Chondrocyte (in vitro differentiated cells): ENCODE data around the gene BAIAP2L1. TPM values are rescaled to one million over a fixed set of nuclear protein-coding genes. Genes with fewer than 3 reads are reported as not detected.

Experiments used
- DNase-seq: peaks from one replicate; pipeline ENCODE4 v3.0.0; 2021; ENCODE audit warnings: mixed read lengths, low spot score
- H3K27ac Mint-ChIP-seq: one replicate; pipeline ENCODE4 v1.8.0; 2021; ENCODE audit warnings: mild to moderate bottlenecking, moderate library complexity, mixed read lengths; ENCODE audit not compliant: unreplicated experiment
- H3K27me3 Mint-ChIP-seq: 2 replicates; pipeline ENCODE4 v1.8.0; 2021; ENCODE audit warnings: low read depth, mixed read lengths
- H3K36me3 Mint-ChIP-seq: 2 replicates; pipeline ENCODE4 v1.8.0; 2021; ENCODE audit warnings: low read depth, mixed read lengths
- H3K4me1 Mint-ChIP-seq: 2 replicates; pipeline ENCODE4 v1.8.0; 2021; ENCODE audit warnings: low read depth, mild to moderate bottlenecking, mixed read lengths
- H3K4me3 Mint-ChIP-seq: one replicate; pipeline ENCODE4 v1.8.0; 2021; ENCODE audit warnings: mild to moderate bottlenecking, moderate library complexity, mixed read lengths; ENCODE audit not compliant: unreplicated experiment
- H3K9me3 Mint-ChIP-seq: 2 replicates; pipeline ENCODE4 v1.8.0; 2021; ENCODE audit warnings: low read depth, mixed read lengths
- total RNA-seq: library from RNA; stranded (reverse); gene quantifications from 3 replicates; pipeline ENCODE4 v1.2.1, GENCODE V29; 2021
- TF ChIP-seq, protein P1 (sequence below): fragments of 200-600 bp; sonication (generic); IDR thresholded peaks from 2 replicates; pipeline ENCODE4 v1.5.0; 2021; ENCODE audit warnings: antibody characterized with exemption, mild to moderate bottlenecking, moderate library complexity

The BAIAP2L1 gene
- total RNA-seq, 1 donor from 2014 or later: 12.4 TPM

DNA sequence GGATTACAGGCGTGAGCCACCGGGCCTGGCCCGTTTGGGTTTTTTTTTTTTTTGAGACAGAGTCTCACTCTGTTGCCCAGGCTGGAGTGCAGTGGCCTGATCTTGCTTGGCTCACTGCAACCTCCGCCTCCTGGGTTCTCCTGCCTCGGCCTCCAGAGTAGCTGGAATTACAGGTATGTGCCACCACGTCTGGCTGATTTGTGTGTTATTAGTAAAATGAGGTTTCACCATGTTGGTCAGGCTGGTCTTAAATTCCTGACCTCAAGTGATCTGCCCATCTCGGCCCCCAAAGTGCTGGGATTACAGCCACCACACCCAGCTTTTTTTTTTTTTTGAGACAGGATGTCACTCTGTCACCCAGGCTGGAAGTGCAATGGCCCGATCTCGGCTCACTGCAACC, 5.9 kb upstream of the BAIAP2L1 start:
- Mint-ChIP-seq H3K27ac (no peak overlapping the region), H3K27me3 (no peaks in the 10 kb centered on the region), H3K9me3 (no peaks in the 10 kb centered on the region)

DNA sequence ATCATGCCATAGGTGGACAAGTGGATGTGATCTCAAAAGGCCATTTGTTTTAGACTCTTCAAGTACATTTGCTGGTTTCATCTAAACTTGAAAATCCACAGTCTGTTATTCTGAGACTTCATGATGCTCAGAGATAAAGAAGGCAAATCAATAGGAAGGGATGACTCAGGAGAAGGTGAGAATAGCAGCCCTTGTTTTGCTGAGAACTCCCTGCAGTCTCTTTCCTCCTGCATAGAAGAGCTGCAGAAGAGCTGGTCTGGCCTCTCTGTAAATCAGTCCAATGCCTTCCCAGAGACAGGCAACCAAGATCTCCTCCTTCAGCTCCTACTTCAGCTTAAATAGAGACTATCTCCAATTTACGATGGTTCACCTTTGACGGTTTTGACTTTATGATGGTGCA, 4.0 kb upstream of the BAIAP2L1 start:
- Mint-ChIP-seq H3K27me3 (no peaks in the 10 kb centered on the region), H3K36me3 (no peaks in the 10 kb centered on the region)
- DNase-seq: no peak

More for the DNA sequence above, 5.9 kb upstream of the BAIAP2L1 start:
- H3K36me3 Mint-ChIP-seq: no peaks in the 10 kb centered on the region
- no peak for DNase-seq
- TF ChIP-seq, protein P1, sequence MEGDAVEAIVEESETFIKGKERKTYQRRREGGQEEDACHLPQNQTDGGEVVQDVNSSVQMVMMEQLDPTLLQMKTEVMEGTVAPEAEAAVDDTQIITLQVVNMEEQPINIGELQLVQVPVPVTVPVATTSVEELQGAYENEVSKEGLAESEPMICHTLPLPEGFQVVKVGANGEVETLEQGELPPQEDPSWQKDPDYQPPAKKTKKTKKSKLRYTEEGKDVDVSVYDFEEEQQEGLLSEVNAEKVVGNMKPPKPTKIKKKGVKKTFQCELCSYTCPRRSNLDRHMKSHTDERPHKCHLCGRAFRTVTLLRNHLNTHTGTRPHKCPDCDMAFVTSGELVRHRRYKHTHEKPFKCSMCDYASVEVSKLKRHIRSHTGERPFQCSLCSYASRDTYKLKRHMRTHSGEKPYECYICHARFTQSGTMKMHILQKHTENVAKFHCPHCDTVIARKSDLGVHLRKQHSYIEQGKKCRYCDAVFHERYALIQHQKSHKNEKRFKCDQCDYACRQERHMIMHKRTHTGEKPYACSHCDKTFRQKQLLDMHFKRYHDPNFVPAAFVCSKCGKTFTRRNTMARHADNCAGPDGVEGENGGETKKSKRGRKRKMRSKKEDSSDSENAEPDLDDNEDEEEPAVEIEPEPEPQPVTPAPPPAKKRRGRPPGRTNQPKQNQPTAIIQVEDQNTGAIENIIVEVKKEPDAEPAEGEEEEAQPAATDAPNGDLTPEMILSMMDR: no peak
- H3K4me3 Mint-ChIP-seq: no peak overlapping the region
- no peaks in the 10 kb centered on the region for H3K4me1 Mint-ChIP-seq

DNA sequence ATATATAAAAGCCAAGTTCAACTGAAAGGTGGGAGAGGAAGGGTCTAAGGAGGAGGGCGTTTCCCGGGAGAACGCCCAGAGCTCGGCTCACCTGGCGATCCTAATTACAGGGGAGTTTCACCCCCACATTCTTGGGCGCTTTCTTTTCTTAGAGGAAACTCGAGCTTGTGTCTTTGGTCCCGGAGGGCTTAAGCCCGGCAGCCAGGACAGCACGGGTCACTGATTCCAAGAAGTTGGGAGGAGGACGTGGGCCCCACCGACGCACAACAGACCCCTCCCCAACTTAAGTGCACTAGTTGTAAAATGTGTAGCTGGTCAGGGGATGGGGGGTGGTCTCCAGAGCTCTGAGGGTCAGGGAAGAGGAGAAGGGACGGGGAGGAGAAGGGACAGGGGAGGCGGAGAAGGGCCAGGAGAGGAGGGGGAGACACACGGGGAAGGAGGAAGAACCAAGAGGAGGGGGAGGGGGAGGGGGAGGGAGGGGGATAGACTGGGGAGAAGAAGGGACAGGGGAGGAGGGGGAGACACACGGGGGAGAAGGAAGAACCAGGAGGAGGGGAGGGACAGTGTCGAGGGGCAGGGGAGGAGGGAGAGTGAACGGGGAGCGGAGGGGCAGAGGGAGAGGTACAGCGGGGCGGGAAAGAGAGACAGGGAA, 874 bp downstream of the BAIAP2L1 start:
- H3K4me1 Mint-ChIP-seq: peaks cover 17% of the 10 kb centered on the region
- H3K9me3 Mint-ChIP-seq: no peaks in the 10 kb centered on the region
- TF ChIP-seq, protein P1: no peak
- no peaks in the 10 kb centered on the region for H3K27me3 Mint-ChIP-seq
- no peaks in the 10 kb centered on the region for H3K36me3 Mint-ChIP-seq
- no peak for DNase-seq
- peak overlapping the region; percentile 65 for H3K4me3 Mint-ChIP-seq
- peak overlapping the region; percentile 78 for H3K27ac Mint-ChIP-seq

More for the DNA sequence above, 4.0 kb upstream of the BAIAP2L1 start:
- TF ChIP-seq, protein P1: no peak
- H3K9me3 Mint-ChIP-seq: no peaks in the 10 kb centered on the region
- no peak overlapping the region for H3K4me3 Mint-ChIP-seq
- H3K4me1 Mint-ChIP-seq: peaks cover 2% of the 10 kb centered on the region
- H3K27ac Mint-ChIP-seq: no peak overlapping the region

DNA sequence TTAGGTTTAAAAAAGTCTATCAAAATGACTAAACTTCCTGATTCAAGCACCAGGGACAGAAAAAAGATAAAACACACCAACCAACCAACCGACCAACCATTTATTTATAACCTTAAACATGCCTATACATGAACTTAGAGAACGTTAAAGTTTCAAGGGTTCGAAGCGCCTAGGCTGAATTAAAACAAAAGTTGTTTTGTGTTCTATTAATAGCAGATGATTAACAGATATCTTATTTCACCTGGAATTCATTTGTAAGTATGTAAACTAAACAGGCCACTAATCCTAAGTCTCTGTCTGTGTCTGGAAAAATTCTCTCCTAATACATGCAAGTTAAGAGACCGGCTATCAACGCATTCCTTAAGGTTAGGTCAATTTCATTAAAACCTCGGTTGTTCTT, 1.4 kb downstream of the BAIAP2L1 start:
- H3K4me1 Mint-ChIP-seq: peaks cover 21% of the 10 kb centered on the region
- H3K4me3 Mint-ChIP-seq: peak overlapping the region; percentile 65
- no peak for DNase-seq
- peaks cover 1% of the 10 kb centered on the region for H3K9me3 Mint-ChIP-seq
- no peaks in the 10 kb centered on the region for H3K36me3 Mint-ChIP-seq
- peak overlapping the region; percentile 78 for H3K27ac Mint-ChIP-seq
- TF ChIP-seq, protein P1: no peak
- no peaks in the 10 kb centered on the region for H3K27me3 Mint-ChIP-seq

DNA sequence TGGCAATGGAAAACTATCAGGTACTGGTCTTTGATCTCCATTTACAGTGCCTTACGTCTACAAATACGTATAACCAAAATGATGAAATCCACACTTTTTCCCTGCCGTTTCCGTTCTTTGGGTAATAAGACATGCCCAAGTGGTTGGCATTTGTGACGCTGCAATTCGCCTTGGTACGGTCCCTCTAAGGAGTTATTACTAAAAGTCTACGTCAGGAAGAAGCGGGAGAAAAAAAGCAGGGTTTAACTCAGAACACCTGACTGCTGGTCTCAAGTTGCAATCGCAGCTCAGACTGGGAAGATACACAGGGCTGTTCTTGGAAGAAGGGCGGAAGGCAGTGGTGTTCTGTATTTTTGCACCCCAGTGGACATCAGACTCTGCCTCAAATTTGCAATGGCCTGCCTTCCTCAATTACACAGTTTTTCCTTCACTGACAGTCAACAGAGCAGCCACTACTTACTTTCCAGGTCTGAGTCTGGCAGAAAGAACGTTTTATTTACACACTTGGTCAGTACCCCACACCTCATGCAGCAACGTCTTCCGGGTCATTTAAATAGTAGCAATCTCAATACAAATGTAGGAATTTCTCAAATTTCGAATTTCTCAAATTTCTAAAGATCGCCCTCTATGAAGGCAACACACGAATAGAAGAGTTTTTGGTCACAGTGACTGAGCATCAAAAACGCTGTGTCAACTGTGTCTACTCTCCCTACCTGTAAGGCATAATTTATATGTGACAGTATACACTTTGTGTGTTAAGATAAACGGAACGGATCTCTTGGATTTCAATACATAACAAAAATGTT, 2.1 kb downstream of the BAIAP2L1 start:
- TF ChIP-seq, protein P1: no peak
- H3K27ac Mint-ChIP-seq: peak overlapping the region; percentile 78
- DNase-seq: no peak
- H3K27me3 Mint-ChIP-seq: no peaks in the 10 kb centered on the region
- H3K9me3 Mint-ChIP-seq: peaks cover 4% of the 10 kb centered on the region
- H3K36me3 Mint-ChIP-seq: no peaks in the 10 kb centered on the region
- H3K4me1 Mint-ChIP-seq: peaks cover 25% of the 10 kb centered on the region
- H3K4me3 Mint-ChIP-seq: peak overlapping the region; percentile 65
